Mesenchymal stem cell (in vitro differentiated cells and primary cell): ENCODE results near the gene MACROD2.

Experiments used
- DNase-seq: peaks from one replicate; pipeline ENCODE4 v3.0.0-alpha.2; 2013
- H2AFZ ChIP-seq: one replicate; pipeline ENCODE4 v1.6.1; 2013; ENCODE audit warnings: low read depth, mild to moderate bottlenecking, control low read depth, inconsistent platforms, low read length, moderate library complexity
- H2AK5ac ChIP-seq: 2 replicates; pipeline ENCODE4 v1.6.1; 2013; ENCODE audit warnings: low read length, moderate library complexity, mild to moderate bottlenecking, inconsistent platforms; ENCODE audit not compliant: severe bottlenecking
- H2BK120ac ChIP-seq: one replicate; pipeline ENCODE4 v1.6.1; 2013; ENCODE audit warnings: low read depth, mild to moderate bottlenecking, inconsistent platforms, low read length, moderate library complexity
- H2BK12ac ChIP-seq, 2 experiments: one replicate each; pipeline ENCODE4 v1.6.1; 2013; ENCODE audit warnings: inconsistent platforms in 2 of 2, low read length in 2 of 2, mild to moderate bottlenecking in 2 of 2, moderate library complexity in 2 of 2, control low read depth in 1 of 2
- H2BK15ac ChIP-seq: one replicate; pipeline ENCODE4 v1.6.1; 2013; ENCODE audit warnings: mild to moderate bottlenecking, low read depth, inconsistent platforms; ENCODE audit not compliant: poor library complexity, severe bottlenecking
- H2BK5ac ChIP-seq: 2 replicates; pipeline ENCODE4 v1.6.1; 2013; ENCODE audit warnings: low read depth, mild to moderate bottlenecking, low read length, control low read depth, inconsistent platforms; ENCODE audit not compliant: poor library complexity, severe bottlenecking
- H3K14ac ChIP-seq, 2 experiments: one replicate each; pipeline ENCODE4 v1.6.1; 2013; ENCODE audit warnings: inconsistent platforms in 2 of 2, low read length in 2 of 2, control low read depth in 1 of 2, mild to moderate bottlenecking in 1 of 2, moderate library complexity in 1 of 2
- H3K18ac ChIP-seq, 2 experiments: one replicate each; pipeline ENCODE4 v1.6.1; 2013; ENCODE audit warnings: inconsistent platforms in 2 of 2, low read length in 2 of 2, control low read depth in 1 of 2, low read depth in 1 of 2, mild to moderate bottlenecking in 1 of 2
- H3K23ac ChIP-seq, 2 experiments: one replicate each; pipeline ENCODE4 v1.6.1; 2013; ENCODE audit warnings: inconsistent platforms in 2 of 2, low read length in 2 of 2, mild to moderate bottlenecking in 2 of 2, moderate library complexity in 2 of 2, control low read depth in 1 of 2
- H3K27ac ChIP-seq: 2 replicates; pipeline ENCODE4 v1.5.1; 2013; ENCODE audit warnings: mild to moderate bottlenecking, moderate library complexity, low read length, control low read depth, inconsistent platforms; ENCODE audit not compliant: poor library complexity, severe bottlenecking
- H3K27me3 ChIP-seq, 2 experiments: 2 replicates each; pipeline versions ENCODE4 v1.6.1 to v1.7.0; 2013; ENCODE audit warnings: low read length in 2 of 2, mild to moderate bottlenecking in 2 of 2, moderate library complexity in 2 of 2, control low read depth in 1 of 2, inconsistent platforms in 1 of 2; ENCODE audit not compliant: control insufficient read depth in 1 of 2, insufficient read depth in 1 of 2
- H3K36me3 ChIP-seq, 2 experiments: 2 replicates each; pipeline versions ENCODE4 v1.6.1 to v1.7.0; 2013; ENCODE audit warnings: low read length in 2 of 2, control low read depth in 1 of 2, inconsistent platforms in 1 of 2, low read depth in 1 of 2, mild to moderate bottlenecking in 1 of 2; ENCODE audit not compliant: insufficient read depth in 2 of 2, control insufficient read depth in 1 of 2
- H3K4ac ChIP-seq, 2 experiments: one replicate each; pipeline ENCODE4 v1.6.1; 2013; ENCODE audit warnings: inconsistent platforms in 2 of 2, low read length in 2 of 2, mild to moderate bottlenecking in 2 of 2, moderate library complexity in 2 of 2, control low read depth in 1 of 2, low read depth in 1 of 2
- H3K4me1 ChIP-seq: 2 replicates; pipeline ENCODE4 v1.6.1; 2013; ENCODE audit warnings: low read depth, low read length, control low read depth; ENCODE audit not compliant: control insufficient read depth, insufficient read depth
- H3K4me2 ChIP-seq: 2 replicates; pipeline ENCODE4 v1.6.1; 2013; ENCODE audit warnings: low read length, mild to moderate bottlenecking, inconsistent platforms; ENCODE audit not compliant: poor library complexity, severe bottlenecking
- H3K4me3 ChIP-seq, 2 experiments: 2 replicates each; pipeline versions ENCODE4 v1.5.1 to v1.7.0; 2013; ENCODE audit warnings: low read length in 2 of 2, mild to moderate bottlenecking in 2 of 2, control low read depth in 1 of 2, low read depth in 1 of 2; ENCODE audit not compliant: insufficient read depth in 1 of 2
- H3K79me1 ChIP-seq: replicated peaks from 2 replicates; pipeline ENCODE4 v1.6.1; 2013; ENCODE audit warnings: mild to moderate bottlenecking, control low read depth, low read length, inconsistent platforms; ENCODE audit not compliant: poor library complexity, severe bottlenecking
- H3K9ac ChIP-seq: 2 replicates; pipeline ENCODE4 v1.7.0; 2013; ENCODE audit warnings: mild to moderate bottlenecking, low read length, moderate library complexity
- H3K9me3 ChIP-seq: 2 replicates; pipeline ENCODE4 v1.7.0; 2013; ENCODE audit warnings: mild to moderate bottlenecking, low read length; ENCODE audit not compliant: control insufficient read depth
- H4K8ac ChIP-seq: one replicate; pipeline ENCODE4 v1.6.1; 2013; ENCODE audit warnings: inconsistent platforms, mild to moderate bottlenecking, low read length, moderate library complexity
- H4K91ac ChIP-seq: one replicate; pipeline ENCODE4 v1.6.1; 2013; ENCODE audit warnings: mild to moderate bottlenecking, low read length, inconsistent platforms
- WGBS: methylation state at CpG from one replicate; pipeline ENCODE4 v1.1.7; 2013; ENCODE audit warnings: mixed read lengths; 5-methylcytosine and 5-hydroxymethylcytosine counted together

The MACROD2 gene

GRCh38 chr20:15811951-15812350 lies 1816.6 kb downstream of the MACROD2 start:
- Histone ChIP-seq H3K23ac (no peak overlapping the region), H3K4me1 (no peaks in the 10 kb centered on the region), H3K14ac (no peak overlapping the region), H2BK120ac (no peak overlapping the region), H3K4me3 (no peak overlapping the region), H2BK5ac (no peak overlapping the region), H2AFZ (no peak overlapping the region), H3K18ac (no peak overlapping the region), H3K27me3 (no peaks in the 10 kb centered on the region), H3K27ac (no peak overlapping the region), H4K8ac (no peak overlapping the region), H3K79me1 (no peaks in the 10 kb centered on the region), H3K9me3 (no peaks in the 10 kb centered on the region), H3K4ac (no peak overlapping the region), H3K9ac (no peak overlapping the region), H2BK15ac (no peak overlapping the region), H3K4me2 (no peak overlapping the region), H3K36me3 (no peaks in the 10 kb centered on the region), H2AK5ac (no peak overlapping the region), H2BK12ac (no peak overlapping the region), H4K91ac (no peak overlapping the region)
- 65% methylated on average over 2 of the region's 2 CpGs for WGBS
- DNase-seq, result no peak

GRCh38 chr20:15812696-15813095 lies 1817.4 kb downstream of the MACROD2 start:
- Histone ChIP-seq H3K36me3 (no peaks in the 10 kb centered on the region), H3K27me3 (no peaks in the 10 kb centered on the region), H3K27ac (no peak overlapping the region), H2BK120ac (no peak overlapping the region), H3K4me3 (no peak overlapping the region), H3K18ac (no peak overlapping the region), H2AFZ (no peak overlapping the region), H3K4ac (no peak overlapping the region), H2BK15ac (no peak overlapping the region), H2BK5ac (no peak overlapping the region), H3K9ac (no peak overlapping the region), H3K23ac (no peak overlapping the region), H4K91ac (no peak overlapping the region), H4K8ac (no peak overlapping the region), H3K4me1 (no peaks in the 10 kb centered on the region), H3K14ac (no peak overlapping the region), H3K4me2 (no peak overlapping the region), H3K9me3 (no peaks in the 10 kb centered on the region), H2BK12ac (no peak overlapping the region), H3K79me1 (no peaks in the 10 kb centered on the region), H2AK5ac (no peak overlapping the region)
- no CpG with 5 or more reads among the region's 1 CpG for WGBS
- no peak for DNase-seq

GRCh38 chr20:15814360-15814759 lies 1819.0 kb downstream of the MACROD2 start:
- H2BK15ac ChIP-seq, result no peak overlapping the region
- H3K9ac ChIP-seq, result no peak overlapping the region
- no peak overlapping the region for H3K4me2 ChIP-seq
- no peaks in the 10 kb centered on the region for H3K79me1 ChIP-seq
- no peaks in the 10 kb centered on the region for H3K4me1 ChIP-seq
- H2AFZ ChIP-seq, result no peak overlapping the region
- H3K18ac ChIP-seq, result no peak overlapping the region
- no peaks in the 10 kb centered on the region for H3K36me3 ChIP-seq
- no peak for DNase-seq
- H3K4me3 ChIP-seq, result no peak overlapping the region
- H3K9me3 ChIP-seq, result no peaks in the 10 kb centered on the region
- H2BK120ac ChIP-seq, result no peak overlapping the region
- H3K27ac ChIP-seq, result no peak overlapping the region
- H3K14ac ChIP-seq, result no peak overlapping the region
- H3K23ac ChIP-seq, result no peak overlapping the region
- no peak overlapping the region for H4K8ac ChIP-seq
- no peaks in the 10 kb centered on the region for H3K27me3 ChIP-seq
- H3K4ac ChIP-seq, result no peak overlapping the region
- H2BK12ac ChIP-seq, result no peak overlapping the region
- no peak overlapping the region for H4K91ac ChIP-seq
- no peak overlapping the region for H2BK5ac ChIP-seq
- no peak overlapping the region for H2AK5ac ChIP-seq

- no CpG with 5 or more reads among the region's 2 CpGs for WGBS
Observed at GRCh38 chr20:15814911-15815310, 1819.6 kb downstream of the MACROD2 start.

More at GRCh38 chr20:15814911-15815310, 1819.6 kb downstream of the MACROD2 start:
- Histone ChIP-seq H3K4me1 (no peaks in the 10 kb centered on the region), H2BK5ac (no peak overlapping the region), H3K9me3 (no peaks in the 10 kb centered on the region), H3K36me3 (no peaks in the 10 kb centered on the region), H2BK12ac (no peak overlapping the region), H2BK15ac (no peak overlapping the region), H3K27ac (peak overlapping the region; percentile 23), H3K18ac (no peak overlapping the region), H3K14ac (no peak overlapping the region), H3K4ac (no peak overlapping the region), H3K23ac (no peak overlapping the region), H2AFZ (no peak overlapping the region), H4K8ac (no peak overlapping the region), H3K4me3 (no peak overlapping the region), H3K9ac (no peak overlapping the region), H3K4me2 (no peak overlapping the region), H3K79me1 (no peaks in the 10 kb centered on the region), H3K27me3 (no peaks in the 10 kb centered on the region), H2BK120ac (no peak overlapping the region), H4K91ac (no peak overlapping the region), H2AK5ac (no peak overlapping the region)
- no peak for DNase-seq
